Measurements from ENCODE around the gene LRMDA. TPM values are rescaled to one million over a fixed set of nuclear protein-coding genes. Genes with fewer than 3 reads are reported as not detected.

The LRMDA gene
- total RNA-seq, 3 donors from 2014 or later = 9.4 to 14.9 (median 10.3) TPM

DNA sequence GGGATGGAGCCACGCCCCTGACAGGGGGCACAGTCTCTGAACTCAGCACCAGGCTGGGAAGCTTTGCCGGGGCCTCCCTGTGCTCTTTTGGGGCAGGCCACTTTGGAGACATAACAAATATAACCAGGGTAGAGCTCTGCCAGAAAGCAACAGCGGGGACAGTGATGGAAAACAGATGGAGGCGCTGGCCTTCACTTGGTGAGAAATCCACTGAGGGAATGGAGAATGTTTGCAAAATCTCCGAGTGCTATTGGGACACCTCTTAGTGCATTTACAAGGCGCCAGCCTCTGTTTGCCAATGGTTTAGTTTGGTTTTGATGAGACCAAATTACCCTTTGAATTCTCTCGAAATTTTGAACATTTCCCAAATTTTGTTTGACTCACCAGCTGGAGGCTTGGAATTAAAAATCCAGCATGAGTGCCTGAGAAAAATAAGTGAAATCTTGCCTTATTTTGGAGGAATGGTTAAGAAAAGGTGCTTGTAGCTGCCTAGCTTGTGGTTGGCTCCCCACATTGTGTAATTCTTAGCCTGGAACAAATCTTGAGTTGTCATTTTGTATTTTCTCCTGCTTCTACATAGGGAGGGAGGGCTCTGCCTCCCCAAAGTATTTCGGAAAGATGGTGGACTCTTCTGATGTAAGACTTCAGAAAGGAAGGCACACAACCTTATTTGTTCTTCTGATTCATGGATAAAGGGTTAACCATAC lies 980.5 kb downstream of the LRMDA start:
- Histone ChIP-seq H3K9me3 (no peaks in the 10 kb centered on the region), H3K36me3 (ENCODE audit: low read depth) (no peaks in the 10 kb centered on the region), H3K4me3 (no peak overlapping the region), H3K4me1 (ENCODE audit: low read depth) (peaks cover 8% of the 10 kb centered on the region)
- TF ChIP-seq, protein P1, sequence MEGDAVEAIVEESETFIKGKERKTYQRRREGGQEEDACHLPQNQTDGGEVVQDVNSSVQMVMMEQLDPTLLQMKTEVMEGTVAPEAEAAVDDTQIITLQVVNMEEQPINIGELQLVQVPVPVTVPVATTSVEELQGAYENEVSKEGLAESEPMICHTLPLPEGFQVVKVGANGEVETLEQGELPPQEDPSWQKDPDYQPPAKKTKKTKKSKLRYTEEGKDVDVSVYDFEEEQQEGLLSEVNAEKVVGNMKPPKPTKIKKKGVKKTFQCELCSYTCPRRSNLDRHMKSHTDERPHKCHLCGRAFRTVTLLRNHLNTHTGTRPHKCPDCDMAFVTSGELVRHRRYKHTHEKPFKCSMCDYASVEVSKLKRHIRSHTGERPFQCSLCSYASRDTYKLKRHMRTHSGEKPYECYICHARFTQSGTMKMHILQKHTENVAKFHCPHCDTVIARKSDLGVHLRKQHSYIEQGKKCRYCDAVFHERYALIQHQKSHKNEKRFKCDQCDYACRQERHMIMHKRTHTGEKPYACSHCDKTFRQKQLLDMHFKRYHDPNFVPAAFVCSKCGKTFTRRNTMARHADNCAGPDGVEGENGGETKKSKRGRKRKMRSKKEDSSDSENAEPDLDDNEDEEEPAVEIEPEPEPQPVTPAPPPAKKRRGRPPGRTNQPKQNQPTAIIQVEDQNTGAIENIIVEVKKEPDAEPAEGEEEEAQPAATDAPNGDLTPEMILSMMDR (IDR thresholded peaks at IDR 0.05) = no peak
- ATAC-seq = no peak
- intact Hi-C loops (cut with DNase I, micrococcal nuclease) = no loop called here
- no peak for DNase-seq

GRCh38 chr10:76415554-76415953 lies 984.1 kb downstream of the LRMDA start:
- ATAC-seq (peak; percentile 82), DNase-seq (peak in 2 of 3 donors; percentile 42 to 55)
- TF ChIP-seq, protein P1 (IDR thresholded peaks at IDR 0.05) = no peak
- intact Hi-C loops (cut with DNase I, micrococcal nuclease) = no loop called here
- H3K36me3 ChIP-seq (ENCODE audit: low read depth) = no peaks in the 10 kb centered on the region
- no peaks in the 10 kb centered on the region for H3K4me1 ChIP-seq (ENCODE audit: low read depth)
- H3K9me3 ChIP-seq = no peaks in the 10 kb centered on the region
- no peak overlapping the region for H3K4me3 ChIP-seq

GRCh38 chr10:76416642-76417041 lies 985.2 kb downstream of the LRMDA start:
- peak; percentile 51 for ATAC-seq
- H3K4me3 ChIP-seq = no peak overlapping the region
- intact Hi-C loops (cut with DNase I, micrococcal nuclease) = no loop called here

GRCh38 chr10:76420725-76421124 lies 989.3 kb downstream of the LRMDA start:
- intact Hi-C loops (cut with DNase I, micrococcal nuclease) = no loop called here
- ATAC-seq = peak; percentile 80

More at GRCh38 chr10:76416642-76417041, 985.2 kb downstream of the LRMDA start:
- no peak for DNase-seq
- Histone ChIP-seq H3K9me3 (no peaks in the 10 kb centered on the region), H3K36me3 (ENCODE audit: low read depth) (no peaks in the 10 kb centered on the region), H3K4me1 (ENCODE audit: low read depth) (no peaks in the 10 kb centered on the region)
- TF ChIP-seq, protein P1 (IDR thresholded peaks at IDR 0.05) = no peak

DNA sequence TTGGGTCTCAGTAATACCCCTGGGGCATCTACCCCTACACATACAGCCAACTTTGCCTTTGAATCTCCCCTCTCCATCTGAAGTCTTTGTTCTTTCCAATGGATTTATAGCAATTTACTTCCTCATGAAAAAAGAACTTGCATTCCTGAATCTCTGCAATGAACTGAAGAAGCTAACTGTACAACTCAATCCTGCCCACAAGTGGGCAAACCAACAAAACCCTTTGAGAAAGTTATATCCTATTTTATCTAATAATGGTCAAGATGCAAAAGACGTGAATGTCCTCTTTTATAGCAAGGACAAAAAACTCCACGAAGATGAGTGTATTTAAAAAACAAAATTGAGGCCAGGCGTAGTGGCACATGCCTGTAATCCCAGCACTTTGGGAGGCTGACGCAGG lies 991.3 kb downstream of the LRMDA start:
- Histone ChIP-seq H3K36me3 (ENCODE audit: low read depth) (no peaks in the 10 kb centered on the region), H3K4me3 (no peak overlapping the region), H3K9me3 (no peaks in the 10 kb centered on the region), H3K4me1 (ENCODE audit: low read depth) (no peaks in the 10 kb centered on the region)
- ATAC-seq = no peak
- DNase-seq = no peak
- intact Hi-C loops (cut with DNase I, micrococcal nuclease) = no loop called here
- TF ChIP-seq, protein P1 (IDR thresholded peaks at IDR 0.05) = no peak

More at GRCh38 chr10:76420725-76421124, 989.3 kb downstream of the LRMDA start:
- H3K36me3 ChIP-seq (ENCODE audit: low read depth) = no peaks in the 10 kb centered on the region
- H3K9me3 ChIP-seq = no peaks in the 10 kb centered on the region
- no peak for DNase-seq
- TF ChIP-seq, protein P1 (IDR thresholded peaks at IDR 0.05) = no peak
- H3K4me1 ChIP-seq (ENCODE audit: low read depth) = no peaks in the 10 kb centered on the region
- H3K4me3 ChIP-seq = no peak overlapping the region

Measured in mucosa of descending colon (tissue), 3 donors.